GM12801 (cell line): ENCODE measurements around the gene GTF2A1L.

Source experiments
- CTCF ChIP-seq: IDR thresholded peaks from one replicate; pipeline ENCODE4 v1.5.1; 2011; ENCODE audit warnings: control low read depth; ENCODE audit not compliant: insufficient read length; ENCODE audit errors: extremely low read depth

GTF2A1L gene

GRCh38 chr2:48717846-48718245, 100.2 kb downstream of the GTF2A1L start:
- no peak for TF ChIP-seq CTCF

- no peak for TF ChIP-seq CTCF
Measured at GRCh38 chr2:48719480-48720177, 102.0 kb downstream of the GTF2A1L start.

DNA sequence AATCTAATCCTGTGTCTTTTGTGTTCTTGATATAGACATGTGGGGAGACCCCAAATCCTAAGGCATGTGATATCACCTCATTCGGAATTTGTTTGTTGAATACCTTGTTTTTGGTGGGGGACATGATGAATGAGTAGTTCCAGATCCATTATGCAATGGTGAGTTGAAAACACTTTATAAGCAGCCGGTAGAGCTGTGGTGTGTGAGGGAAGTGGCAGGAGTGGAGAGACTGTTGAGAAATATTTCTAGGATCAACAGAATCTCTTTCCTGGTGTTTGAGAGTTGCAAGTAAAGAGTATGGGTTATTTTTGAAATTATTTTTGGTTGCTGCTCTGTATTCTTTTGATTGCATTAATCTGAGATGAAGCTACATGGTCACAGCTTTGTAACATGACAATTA, 103.5 kb downstream of the GTF2A1L start:
- TF ChIP-seq CTCF, result no peak

DNA sequence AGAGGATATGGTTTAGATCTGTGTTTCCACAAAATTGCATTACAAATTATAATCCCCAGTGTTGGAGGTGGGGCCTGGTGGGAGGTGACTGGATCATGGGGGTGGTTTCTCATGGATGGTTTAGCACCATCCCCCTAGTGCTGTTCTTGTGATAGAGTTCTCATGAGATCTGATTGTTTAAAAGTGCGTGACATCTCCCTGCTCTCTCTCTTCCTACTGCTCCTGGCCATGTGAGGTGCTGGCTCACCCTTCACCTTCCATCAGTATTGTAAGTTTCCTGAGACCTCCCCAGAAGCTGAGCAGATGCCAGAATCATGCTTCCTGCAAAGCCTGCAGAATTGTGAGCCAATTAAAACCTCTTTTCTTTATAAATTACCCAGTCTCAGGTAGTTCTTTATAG, 104.7 kb downstream of the GTF2A1L start:
- no peak for TF ChIP-seq CTCF

GRCh38 chr2:48723129-48723528, 105.5 kb downstream of the GTF2A1L start:
- no peak for TF ChIP-seq CTCF

GRCh38 chr2:48724278-48724677, 106.6 kb downstream of the GTF2A1L start:
- no peak for TF ChIP-seq CTCF

- TF ChIP-seq CTCF, result no peak
Measured at GRCh38 chr2:48725696-48726494, 108.2 kb downstream of the GTF2A1L start.
